Effector memory CD4-positive, alpha-beta T cell (primary cell): ENCODE data around the gene CD247.
A peak's percentile ranks its signal among the peaks of the same experiment; 100 is the strongest.

Experiments
- DNase-seq, 3 donors: peaks; one replicate each; pipeline ENCODE4 v3.0.0-alpha.2; 2020
- H3K27ac ChIP-seq: 2 replicates; pipeline ENCODE4 v1.7.0; 2013; ENCODE audit warnings: mild to moderate bottlenecking, low read length, moderate library complexity; ENCODE audit not compliant: insufficient read depth, poor library complexity, severe bottlenecking
- H3K27me3 ChIP-seq: replicated peaks from 2 replicates; pipeline ENCODE4 v1.7.0; 2013; ENCODE audit warnings: mild to moderate bottlenecking, low read length; ENCODE audit not compliant: insufficient read depth, control insufficient read depth, poor library complexity, severe bottlenecking
- H3K36me3 ChIP-seq: 2 replicates; pipeline ENCODE4 v1.7.0; 2013; ENCODE audit warnings: mild to moderate bottlenecking, low read length, moderate library complexity; ENCODE audit not compliant: control insufficient read depth, insufficient read depth
- H3K4me1 ChIP-seq: 2 replicates; pipeline ENCODE4 v1.7.0; 2013; ENCODE audit warnings: low read length, mild to moderate bottlenecking; ENCODE audit not compliant: control insufficient read depth, insufficient read depth, poor library complexity, severe bottlenecking
- H3K4me3 ChIP-seq: 2 replicates; pipeline ENCODE4 v1.7.0; 2013; ENCODE audit warnings: low read length, low read depth, mild to moderate bottlenecking; ENCODE audit not compliant: insufficient read depth, poor library complexity, severe bottlenecking
- H3K9me3 ChIP-seq: 2 replicates; pipeline ENCODE4 v1.7.0; 2013; ENCODE audit warnings: mild to moderate bottlenecking, low read length, moderate library complexity; ENCODE audit not compliant: control insufficient read depth

The CD247 gene

GRCh38 chr1:167477986-167478385 is 40.3 kb downstream of the CD247 start:
- Histone ChIP-seq H3K27ac (peak overlapping the region; percentile 19), H3K4me3 (no peak overlapping the region), H3K4me1 (peaks cover 63% of the 10 kb centered on the region), H3K9me3 (no peaks in the 10 kb centered on the region), H3K36me3 (peaks cover 23% of the 10 kb centered on the region), H3K27me3 (no peaks in the 10 kb centered on the region)
- DNase-seq: no peak

- peaks cover 28% of the 10 kb centered on the region for H3K36me3 ChIP-seq
- no peaks in the 10 kb centered on the region for H3K9me3 ChIP-seq
- H3K4me1 ChIP-seq: peaks cover 53% of the 10 kb centered on the region
- no peak overlapping the region for H3K4me3 ChIP-seq
- H3K27me3 ChIP-seq: no peaks in the 10 kb centered on the region
- no peak overlapping the region for H3K27ac ChIP-seq
- no peak for DNase-seq
Measured at GRCh38 chr1:167476061-167476460, 42.3 kb downstream of the CD247 start.

- no peaks in the 10 kb centered on the region for H3K9me3 ChIP-seq
- DNase-seq: peak; percentile 34 to 59 (median 36)
- peak overlapping the region; percentile 66 for H3K27ac ChIP-seq
- peaks cover 17% of the 10 kb centered on the region for H3K36me3 ChIP-seq
- H3K4me3 ChIP-seq: peak overlapping the region; percentile 7
- H3K4me1 ChIP-seq: peaks cover 37% of the 10 kb centered on the region
- no peaks in the 10 kb centered on the region for H3K27me3 ChIP-seq
Measured at GRCh38 chr1:167474191-167474641, 44.1 kb downstream of the CD247 start.

GRCh38 chr1:167473761-167474160 is 44.6 kb downstream of the CD247 start:
- Histone ChIP-seq H3K4me1 (peaks cover 34% of the 10 kb centered on the region), H3K9me3 (no peaks in the 10 kb centered on the region), H3K4me3 (peak overlapping the region; percentile 7), H3K36me3 (peaks cover 17% of the 10 kb centered on the region), H3K27ac (peak overlapping the region; percentile 66), H3K27me3 (no peaks in the 10 kb centered on the region)
- DNase-seq: no peak

GRCh38 chr1:167472752-167473521 is 45.4 kb downstream of the CD247 start:
- no peak for DNase-seq
- Histone ChIP-seq H3K36me3 (peaks cover 12% of the 10 kb centered on the region), H3K27me3 (no peaks in the 10 kb centered on the region), H3K27ac (peak overlapping the region; percentile 66), H3K4me3 (no peak overlapping the region), H3K4me1 (peaks cover 37% of the 10 kb centered on the region), H3K9me3 (no peaks in the 10 kb centered on the region)

GRCh38 chr1:167471568-167471967 is 46.8 kb downstream of the CD247 start:
- Histone ChIP-seq H3K4me3 (no peak overlapping the region), H3K9me3 (no peaks in the 10 kb centered on the region), H3K4me1 (peaks cover 37% of the 10 kb centered on the region), H3K36me3 (peaks cover 5% of the 10 kb centered on the region), H3K27ac (no peak overlapping the region), H3K27me3 (no peaks in the 10 kb centered on the region)
- DNase-seq: no peak

GRCh38 chr1:167469280-167469965 is 48.9 kb downstream of the CD247 start:
- Histone ChIP-seq H3K4me1 (peaks cover 30% of the 10 kb centered on the region), H3K9me3 (no peaks in the 10 kb centered on the region), H3K4me3 (no peak overlapping the region), H3K36me3 (peaks cover 5% of the 10 kb centered on the region), H3K27me3 (no peaks in the 10 kb centered on the region), H3K27ac (no peak overlapping the region)
- no peak for DNase-seq

GRCh38 chr1:167467752-167468151 is 50.6 kb downstream of the CD247 start:
- Histone ChIP-seq H3K27ac (peak overlapping the region; percentile 11), H3K27me3 (no peaks in the 10 kb centered on the region), H3K4me3 (no peak overlapping the region), H3K36me3 (peaks cover 9% of the 10 kb centered on the region), H3K4me1 (peaks cover 21% of the 10 kb centered on the region), H3K9me3 (no peaks in the 10 kb centered on the region)
- no peak for DNase-seq

GRCh38 chr1:167467126-167467710 is 51.1 kb downstream of the CD247 start:
- Histone ChIP-seq H3K4me3 (no peak overlapping the region), H3K4me1 (peaks cover 18% of the 10 kb centered on the region), H3K36me3 (peaks cover 5% of the 10 kb centered on the region), H3K9me3 (no peaks in the 10 kb centered on the region), H3K27ac (no peak overlapping the region), H3K27me3 (no peaks in the 10 kb centered on the region)
- DNase-seq: no peak

- Histone ChIP-seq H3K27ac (peak overlapping the region; percentile 33), H3K27me3 (no peaks in the 10 kb centered on the region), H3K4me3 (no peak overlapping the region), H3K9me3 (no peaks in the 10 kb centered on the region), H3K36me3 (peaks cover 13% of the 10 kb centered on the region), H3K4me1 (peaks cover 22% of the 10 kb centered on the region)
- DNase-seq: no peak
Measured at GRCh38 chr1:167465743-167466142, 52.6 kb downstream of the CD247 start.
